ENCODE data around the gene PDXP.
"Not testable (repeated sequence)": the region's sequence is repeated elsewhere in the genome, so short reads cannot be mapped to it uniquely, and the experiment has no call there.

Gene PDXP

DNA sequence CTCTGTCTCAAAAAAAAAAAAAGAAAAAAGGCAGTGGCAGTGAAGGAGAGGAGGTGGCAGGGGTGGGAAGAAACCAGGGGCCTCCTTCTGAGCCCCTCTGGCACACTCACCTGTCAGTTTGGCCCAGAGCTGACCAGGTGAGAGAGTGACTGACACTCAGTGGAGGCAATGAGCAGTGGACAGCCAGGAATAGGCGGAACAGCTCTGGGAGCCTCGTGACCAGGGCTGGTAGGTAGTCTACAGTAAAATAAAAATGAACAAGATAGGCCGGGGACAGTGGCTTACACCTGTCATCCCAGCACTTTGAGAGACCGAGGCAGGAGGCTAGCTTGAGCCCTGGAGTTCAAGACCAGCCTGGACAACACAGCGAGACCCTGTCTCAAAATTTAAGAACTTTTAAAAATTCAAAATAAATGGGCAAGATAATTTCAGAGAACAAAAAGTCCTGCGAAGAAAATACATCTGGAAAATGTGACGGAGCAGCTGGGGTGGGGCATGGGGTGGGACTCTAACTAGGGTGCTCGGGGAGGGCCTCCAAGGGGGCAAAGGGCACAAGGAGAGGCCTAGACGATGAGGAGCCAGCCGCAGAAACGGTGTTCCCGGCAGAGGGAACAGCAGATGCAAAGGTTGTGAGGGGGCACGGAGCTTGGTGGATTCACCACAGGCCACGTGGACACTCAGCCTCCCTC, 3.8 kb upstream of the PDXP start:
- no peaks in the 10 kb centered on the region for H3K9me3 ChIP-seq (ENCODE audit: insufficient read depth, low read depth, low read length)
- H3K4me1 ChIP-seq (ENCODE audit: insufficient read depth, low read length), result no peaks in the 10 kb centered on the region; the same call in 1 of the 2 replicates
- 92% methylated on average over 13 of the region's 14 CpGs for WGBS
- H3K27me3 ChIP-seq (ENCODE audit: insufficient read depth, low read length), result no peaks in the 10 kb centered on the region
- no peak overlapping the region for H3K27ac ChIP-seq (ENCODE audit: low read depth, low read length)
- no peak overlapping the region for H3K4me3 ChIP-seq (ENCODE audit: low read length)
- no peak overlapping the region for H3K9ac ChIP-seq (ENCODE audit: low read depth, low read length)
- H3K36me3 ChIP-seq (ENCODE audit: insufficient read depth, low read length), result peaks cover 35% of the 10 kb centered on the region

DNA sequence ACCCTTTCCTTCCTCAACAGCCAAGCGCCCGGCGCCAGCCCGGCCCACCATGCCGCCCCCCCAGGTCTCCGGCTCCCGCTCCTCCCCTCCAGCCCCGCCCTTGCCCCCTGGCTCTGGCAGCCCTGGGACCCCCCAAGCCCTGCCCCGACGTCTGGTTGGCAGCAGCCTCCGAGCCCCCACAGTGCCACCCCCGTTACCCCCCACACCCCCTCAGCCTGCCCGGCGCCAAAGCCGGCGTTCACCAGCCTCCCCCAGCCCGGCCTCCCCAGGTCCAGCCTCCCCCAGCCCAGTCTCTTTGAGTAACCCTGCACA, 3.3 kb upstream of the PDXP start:
- Histone ChIP-seq H3K4me3 (ENCODE audit: low read length) (no peak overlapping the region), H3K36me3 (ENCODE audit: insufficient read depth, low read length) (peaks cover 30% of the 10 kb centered on the region), H3K9me3 (ENCODE audit: insufficient read depth, low read depth, low read length) (no peaks in the 10 kb centered on the region), H3K27me3 (ENCODE audit: insufficient read depth, low read length) (no peaks in the 10 kb centered on the region), H3K9ac (ENCODE audit: low read depth, low read length) (no peak overlapping the region), H3K4me1 (ENCODE audit: insufficient read depth, low read length) (no peaks in the 10 kb centered on the region; the same call in 1 of the 2 replicates), H3K27ac (ENCODE audit: low read depth, low read length) (no peak overlapping the region)
- WGBS, result 97% methylated on average over 16 of the region's 17 CpGs

DNA sequence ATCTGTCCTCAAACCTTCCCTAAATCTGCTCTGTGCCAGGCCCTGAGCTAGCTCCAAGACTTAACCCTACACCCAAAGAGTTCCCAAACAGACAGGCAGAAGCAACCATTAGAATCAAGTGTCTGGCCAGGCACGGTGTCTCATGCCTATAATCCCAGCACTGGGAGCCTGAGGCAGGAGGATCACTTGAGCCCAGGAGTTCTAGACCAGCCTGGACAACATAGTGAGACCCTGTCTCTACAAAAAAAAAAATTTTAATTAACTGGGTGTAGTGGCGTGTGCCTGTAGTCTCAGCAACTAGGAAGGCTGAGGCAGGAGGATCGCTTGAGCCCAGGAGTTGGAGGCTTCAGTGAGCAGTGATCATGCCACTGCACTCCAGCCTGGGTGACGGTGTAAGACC, 1.9 kb upstream of the PDXP start:
- H3K9ac ChIP-seq (ENCODE audit: low read depth, low read length); H3K4me1 ChIP-seq (ENCODE audit: insufficient read depth, low read length); H3K27ac ChIP-seq (ENCODE audit: low read depth, low read length); H3K4me3 ChIP-seq (ENCODE audit: low read length); H3K9me3 ChIP-seq (ENCODE audit: insufficient read depth, low read depth, low read length); H3K27me3 ChIP-seq (ENCODE audit: insufficient read depth, low read length): not testable (repeated sequence)
- WGBS, result 93% methylated on average over 4 of the region's 4 CpGs
- H3K36me3 ChIP-seq (ENCODE audit: insufficient read depth, low read length), result peaks cover 16% of the 10 kb centered on the region

GRCh38 chr22:37657590-37658132, 862 bp upstream of the PDXP start:
- Histone ChIP-seq H3K9me3 (ENCODE audit: insufficient read depth, low read depth, low read length) (no peaks in the 10 kb centered on the region), H3K9ac (ENCODE audit: low read depth, low read length) (peak overlapping the region; percentile 27; the same call in 1 of the 2 replicates), H3K27ac (ENCODE audit: low read depth, low read length) (no peak overlapping the region; the same call in 1 of the 2 replicates), H3K4me1 (ENCODE audit: insufficient read depth, low read length) (peaks cover 4% of the 10 kb centered on the region; the same call in 1 of the 2 replicates), H3K27me3 (ENCODE audit: insufficient read depth, low read length) (no peaks in the 10 kb centered on the region), H3K36me3 (ENCODE audit: insufficient read depth, low read length) (peaks cover 14% of the 10 kb centered on the region), H3K4me3 (ENCODE audit: low read length) (peak overlapping the region; percentile 59)
- WGBS, result 7% methylated on average over 6 of the region's 6 CpGs

DNA sequence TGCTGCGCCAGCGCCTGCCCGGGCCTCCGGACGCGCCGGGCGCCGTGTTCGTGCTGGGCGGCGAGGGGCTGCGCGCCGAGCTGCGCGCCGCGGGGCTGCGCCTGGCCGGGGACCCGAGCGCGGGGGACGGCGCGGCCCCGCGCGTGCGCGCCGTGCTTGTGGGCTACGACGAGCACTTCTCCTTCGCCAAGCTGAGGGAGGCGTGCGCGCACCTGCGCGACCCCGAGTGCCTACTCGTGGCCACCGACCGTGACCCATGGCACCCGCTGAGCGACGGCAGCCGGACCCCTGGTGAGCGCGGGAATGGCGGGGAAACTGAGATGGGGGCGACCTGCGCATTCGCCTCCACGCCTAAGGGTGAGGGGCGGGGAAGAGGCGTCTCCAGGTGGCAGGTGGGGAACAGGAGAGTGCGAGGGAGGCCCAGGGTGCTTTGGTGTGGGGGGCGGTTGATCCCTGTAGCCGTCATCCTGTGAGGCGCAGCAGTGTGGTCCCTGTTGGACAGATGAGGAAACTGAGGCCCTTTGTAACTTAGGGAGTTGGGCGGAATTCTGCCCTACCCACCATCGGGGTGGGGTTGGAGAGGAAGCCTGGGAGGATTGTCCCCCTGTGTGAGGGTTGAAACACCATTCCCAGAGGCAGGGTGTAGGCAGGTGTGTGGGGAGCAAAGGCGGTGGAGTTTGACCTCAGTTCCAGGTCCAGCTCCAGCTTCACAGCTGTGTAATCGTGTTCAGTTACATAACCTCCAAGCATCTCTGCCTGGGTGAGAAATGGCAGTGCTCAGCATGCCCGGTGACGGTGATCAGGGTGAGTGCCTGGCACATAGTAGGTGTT, 758 bp downstream of the PDXP start:
- WGBS, result 6% methylated on average over 68 of the region's 68 CpGs

GRCh38 chr22:37659897-37660708, 1.6 kb downstream of the PDXP start:
- Histone ChIP-seq H3K4me3 (ENCODE audit: low read length) (peak overlapping the region; percentile 59), H3K36me3 (ENCODE audit: insufficient read depth, low read length) (peaks cover 6% of the 10 kb centered on the region), H3K9me3 (ENCODE audit: insufficient read depth, low read depth, low read length) (no peaks in the 10 kb centered on the region), H3K27me3 (ENCODE audit: insufficient read depth, low read length) (no peaks in the 10 kb centered on the region), H3K4me1 (ENCODE audit: insufficient read depth, low read length) (peaks cover 4% of the 10 kb centered on the region; the same call in 1 of the 2 replicates), H3K27ac (ENCODE audit: low read depth, low read length) (no peak overlapping the region), H3K9ac (ENCODE audit: low read depth, low read length) (peak overlapping the region; percentile 76; the same call in 1 of the 2 replicates)
- WGBS, result 85% methylated on average over 14 of the region's 14 CpGs

More for the DNA sequence above, 758 bp downstream of the PDXP start:
- Histone ChIP-seq H3K27me3 (ENCODE audit: insufficient read depth, low read length) (no peaks in the 10 kb centered on the region), H3K9ac (ENCODE audit: low read depth, low read length) (peak overlapping the region; percentile 76), H3K9me3 (ENCODE audit: insufficient read depth, low read depth, low read length) (no peaks in the 10 kb centered on the region), H3K27ac (ENCODE audit: low read depth, low read length) (no peak overlapping the region), H3K36me3 (ENCODE audit: insufficient read depth, low read length) (peaks cover 5% of the 10 kb centered on the region; the same call in 1 of the 2 replicates), H3K4me1 (ENCODE audit: insufficient read depth, low read length) (peaks cover 4% of the 10 kb centered on the region; the same call in 1 of the 2 replicates), H3K4me3 (ENCODE audit: low read length) (peak overlapping the region; percentile 59)

DNA sequence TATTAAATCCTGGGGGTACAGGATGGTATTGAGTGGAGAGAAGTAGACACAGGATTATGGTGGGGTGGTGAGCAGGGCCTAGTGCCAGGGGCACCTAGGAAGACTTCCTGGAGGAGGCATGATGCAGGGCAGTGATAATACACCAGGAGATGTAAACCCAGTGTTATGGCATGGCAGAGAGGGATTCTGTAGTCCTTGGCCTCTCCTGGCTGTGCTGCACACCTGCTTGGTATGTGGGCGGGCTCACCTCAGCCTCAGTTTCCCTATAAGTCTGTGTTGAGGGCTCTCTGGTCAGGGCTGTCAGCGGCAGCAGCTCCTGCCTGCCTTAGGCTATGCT, 2.2 kb downstream of the PDXP start:
- H3K27me3 ChIP-seq (ENCODE audit: insufficient read depth, low read length), result no peaks in the 10 kb centered on the region
- H3K9me3 ChIP-seq (ENCODE audit: insufficient read depth, low read depth, low read length), result no peaks in the 10 kb centered on the region
- H3K9ac ChIP-seq (ENCODE audit: low read depth, low read length), result no peak overlapping the region
- H3K36me3 ChIP-seq (ENCODE audit: insufficient read depth, low read length), result peaks cover 12% of the 10 kb centered on the region
- no peak overlapping the region for H3K4me3 ChIP-seq (ENCODE audit: low read length)
- WGBS, result 95% methylated on average over 2 of the region's 2 CpGs
- H3K4me1 ChIP-seq (ENCODE audit: insufficient read depth, low read length), result peaks cover 4% of the 10 kb centered on the region; the same call in 1 of the 2 replicates
- no peak overlapping the region for H3K27ac ChIP-seq (ENCODE audit: low read depth, low read length)

GRCh38 chr22:37661160-37661924, 2.8 kb downstream of the PDXP start:
- no peaks in the 10 kb centered on the region for H3K27me3 ChIP-seq (ENCODE audit: insufficient read depth, low read length)
- H3K27ac ChIP-seq (ENCODE audit: low read depth, low read length), result no peak overlapping the region
- H3K9me3 ChIP-seq (ENCODE audit: insufficient read depth, low read depth, low read length), result no peaks in the 10 kb centered on the region
- H3K9ac ChIP-seq (ENCODE audit: low read depth, low read length), result no peak overlapping the region
- no peak overlapping the region for H3K4me3 ChIP-seq (ENCODE audit: low read length)
- 83% methylated on average over 12 of the region's 12 CpGs for WGBS
- peaks cover 4% of the 10 kb centered on the region; the same call in 1 of the 2 replicates for H3K4me1 ChIP-seq (ENCODE audit: insufficient read depth, low read length)
- H3K36me3 ChIP-seq (ENCODE audit: insufficient read depth, low read length), result peaks cover 19% of the 10 kb centered on the region

GRCh38 chr22:37662039-37662438, 3.5 kb downstream of the PDXP start:
- Histone ChIP-seq H3K9ac (ENCODE audit: low read depth, low read length) (no peak overlapping the region), H3K4me1 (ENCODE audit: insufficient read depth, low read length) (peaks cover 4% of the 10 kb centered on the region; the same call in 1 of the 2 replicates)

GRCh38 chr22:37663521-37664140, 5.1 kb downstream of the PDXP start:
- WGBS, result 93% methylated on average over 16 of the region's 16 CpGs
- Histone ChIP-seq H3K4me3 (ENCODE audit: low read length) (no peak overlapping the region), H3K9me3 (ENCODE audit: insufficient read depth, low read depth, low read length) (no peaks in the 10 kb centered on the region), H3K4me1 (ENCODE audit: insufficient read depth, low read length) (0 out of 2 replicates have a peak, but pooled peaks cover 4% of the 10 kb centered on the region), H3K36me3 (ENCODE audit: insufficient read depth, low read length) (peaks cover 25% of the 10 kb centered on the region), H3K9ac (ENCODE audit: low read depth, low read length) (no peak overlapping the region), H3K27me3 (ENCODE audit: insufficient read depth, low read length) (no peaks in the 10 kb centered on the region), H3K27ac (ENCODE audit: low read depth, low read length) (no peak overlapping the region)

More at GRCh38 chr22:37662039-37662438, 3.5 kb downstream of the PDXP start:
- 94% methylated on average over 5 of the region's 5 CpGs for WGBS
- Histone ChIP-seq H3K4me3 (ENCODE audit: low read length) (no peak overlapping the region), H3K27me3 (ENCODE audit: insufficient read depth, low read length) (no peaks in the 10 kb centered on the region), H3K27ac (ENCODE audit: low read depth, low read length) (no peak overlapping the region), H3K36me3 (ENCODE audit: insufficient read depth, low read length) (peaks cover 25% of the 10 kb centered on the region), H3K9me3 (ENCODE audit: insufficient read depth, low read depth, low read length) (no peaks in the 10 kb centered on the region)

Data from HUES64 (cell line).